ENCODE data around the gene SORCS2.

DNA sequence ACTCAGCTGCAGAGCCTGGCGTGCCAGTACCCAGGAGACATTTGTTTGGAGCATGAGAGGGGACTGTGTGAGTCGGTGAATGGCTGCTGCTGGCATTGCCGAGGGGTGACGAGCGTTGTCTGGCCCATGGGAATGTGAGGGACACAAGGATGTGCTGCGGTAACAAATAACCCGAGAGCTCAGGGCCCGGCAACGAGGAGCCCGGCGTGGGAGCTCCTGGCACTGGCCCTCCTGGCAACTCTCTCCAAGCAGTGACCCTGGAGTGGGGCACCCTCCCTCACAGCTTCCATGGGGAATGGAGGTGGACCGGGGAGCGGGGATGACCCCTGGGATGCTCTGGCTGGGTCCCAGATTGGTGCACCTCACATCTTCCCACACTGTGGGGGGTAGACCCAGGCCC, 44.0 kb upstream of the SORCS2 start:
- TF ChIP-seq, protein P1, sequence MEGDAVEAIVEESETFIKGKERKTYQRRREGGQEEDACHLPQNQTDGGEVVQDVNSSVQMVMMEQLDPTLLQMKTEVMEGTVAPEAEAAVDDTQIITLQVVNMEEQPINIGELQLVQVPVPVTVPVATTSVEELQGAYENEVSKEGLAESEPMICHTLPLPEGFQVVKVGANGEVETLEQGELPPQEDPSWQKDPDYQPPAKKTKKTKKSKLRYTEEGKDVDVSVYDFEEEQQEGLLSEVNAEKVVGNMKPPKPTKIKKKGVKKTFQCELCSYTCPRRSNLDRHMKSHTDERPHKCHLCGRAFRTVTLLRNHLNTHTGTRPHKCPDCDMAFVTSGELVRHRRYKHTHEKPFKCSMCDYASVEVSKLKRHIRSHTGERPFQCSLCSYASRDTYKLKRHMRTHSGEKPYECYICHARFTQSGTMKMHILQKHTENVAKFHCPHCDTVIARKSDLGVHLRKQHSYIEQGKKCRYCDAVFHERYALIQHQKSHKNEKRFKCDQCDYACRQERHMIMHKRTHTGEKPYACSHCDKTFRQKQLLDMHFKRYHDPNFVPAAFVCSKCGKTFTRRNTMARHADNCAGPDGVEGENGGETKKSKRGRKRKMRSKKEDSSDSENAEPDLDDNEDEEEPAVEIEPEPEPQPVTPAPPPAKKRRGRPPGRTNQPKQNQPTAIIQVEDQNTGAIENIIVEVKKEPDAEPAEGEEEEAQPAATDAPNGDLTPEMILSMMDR (IDR thresholded peaks at IDR 0.05; ENCODE audit: low read length), result no peak
- TF ChIP-seq EZH2 (IDR thresholded peaks at IDR 0.05; ENCODE audit: borderline replicate concordance, low read length), result no peak

All from OCI-LY1 (cell line).